Measurements from ENCODE around the gene SMIM24.
"Not testable (repeated sequence)": the region's sequence is repeated elsewhere in the genome, so short reads cannot be mapped to it uniquely, and the experiment has no call there.

GRCh38 chr19:3452942-3453214, 27.4 kb downstream of the SMIM24 start:
- not testable (repeated sequence) for TF ChIP-seq CTCF (IDR thresholded peaks at IDR 0.05; ENCODE audit: insufficient read depth, low read length, poor library complexity, severe bottlenecking); EZH2phosphoT487 (conservative IDR thresholded peaks at IDR 0.05; ENCODE audit: low read length)

All from SU-DHL-6 (cell line).